B cell (primary cell): ENCODE measurements around the gene SYTL2. TPM values are rescaled to one million over a fixed set of nuclear protein-coding genes. Genes with fewer than 3 reads are reported as not detected.
"Not testable (repeated sequence)": the region's sequence is repeated elsewhere in the genome, so short reads cannot be mapped to it uniquely, and the experiment has no call there.

ENCODE experiments used
- ATAC-seq: fragments of 200-7000 bp; cut with Tn5 transposase; one replicate; pipeline ENCODE4 v1.10.0; 2021; ENCODE audit warnings: low read depth, mild to moderate bottlenecking, moderate number of reproducible peaks, moderate library complexity
- CTCF ChIA-PET: fragments of 350-600 bp; sonication (Branson Sonifier 250); formaldehyde crosslinking; loops from one replicate; lab custom pipeline; 2021; ENCODE audit warnings: antibody characterized with exemption, inconsistent platforms; lab: Charles Lee
- POLR2A ChIA-PET: fragments of 350-600 bp; sonication (Branson Sonifier 250); formaldehyde crosslinking; loops from one replicate; lab custom pipeline; 2021; ENCODE audit warnings: antibody characterized with exemption; lab: Charles Lee
- DNase-seq: peaks from one replicate; pipeline ENCODE4 v3.0.0; 2013
- H2AFZ ChIP-seq: 2 replicates; pipeline ENCODE4 v1.6.1; 2012; ENCODE audit warnings: mild to moderate bottlenecking, low read depth, low read length; ENCODE audit not compliant: insufficient read depth, poor library complexity, severe bottlenecking
- H3K27ac ChIP-seq, 2 donors: 1 replicate in 1 of 2; 2 replicates in 1 of 2; pipeline ENCODE4 v1.5.1; 2012 to 2013; ENCODE audit warnings: low read length in 2 of 2, mild to moderate bottlenecking in 2 of 2, moderate library complexity in 1 of 2
- H3K27me3 ChIP-seq, 4 experiments: fragments of 200-600 bp in 1 of 4; sonication (generic) in 1 of 4; replicated peaks in 1 of 4; 1 replicate in 2 of 4; 2 replicates in 2 of 4; pipeline versions ENCODE4 v1.6.1 to v1.7.0; 2013 to 2016; ENCODE audit warnings: low read length in 3 of 4, mild to moderate bottlenecking in 2 of 4, mixed read lengths in 1 of 4, moderate library complexity in 1 of 4; ENCODE audit not compliant: insufficient read depth in 4 of 4, control insufficient read depth in 3 of 4; ENCODE audit errors: control extremely low read depth in 1 of 4
- H3K36me3 ChIP-seq, 2 experiments: replicated peaks in 1 of 2; 1 replicate in 1 of 2; 2 replicates in 1 of 2; pipeline versions ENCODE4 v1.6.1 to v1.7.1; 2013; ENCODE audit warnings: low read length in 1 of 2; ENCODE audit not compliant: insufficient read depth in 2 of 2, control insufficient read depth in 1 of 2; ENCODE audit errors: control extremely low read depth in 1 of 2, extremely low read depth in 1 of 2
- H3K4me1 ChIP-seq, 2 donors: fragments of 200-600 bp in 1 of 2; sonication (generic) in 1 of 2; 1 replicate in 1 of 2; 2 replicates in 1 of 2; pipeline versions ENCODE4 v1.5.1 to v1.6.1; 2013 to 2017; ENCODE audit warnings: low read length in 2 of 2; ENCODE audit not compliant: control insufficient read depth in 2 of 2, insufficient read depth in 2 of 2
- H3K4me2 ChIP-seq: replicated peaks from 2 replicates; pipeline ENCODE3; 2012; ENCODE audit warnings: mild to moderate bottlenecking, low read depth, low read length; ENCODE audit not compliant: poor library complexity, severe bottlenecking
- H3K4me3 ChIP-seq, 5 experiments: fragments of 200-600 bp in 1 of 5; sonication (generic) in 1 of 5; 1 replicate in 3 of 5; 2 replicates in 2 of 5; pipeline versions ENCODE4 v1.5.1 to v1.7.0; 2011 to 2016; ENCODE audit warnings: low read length in 4 of 5, mild to moderate bottlenecking in 4 of 5, low read depth in 2 of 5, control low read depth in 1 of 5, moderate library complexity in 1 of 5; ENCODE audit not compliant: insufficient read depth in 1 of 5; ENCODE audit errors: control extremely low read depth in 1 of 5, extremely low read depth in 1 of 5
- H3K79me2 ChIP-seq: fragments of 200-600 bp; sonication (generic); one replicate; pipeline ENCODE4 v1.6.0; 2016; ENCODE audit warnings: low read length; ENCODE audit not compliant: control insufficient read depth, insufficient read depth
- H3K9ac ChIP-seq: fragments of 200-600 bp; sonication (generic); 2 replicates; pipeline ENCODE4 v1.6.1; 2017; ENCODE audit warnings: mild to moderate bottlenecking, low read length, moderate library complexity
- H3K9me3 ChIP-seq, 3 donors: one replicate each; pipeline versions ENCODE4 v1.6.1 to v1.7.1; 2013; ENCODE audit warnings: low read length in 2 of 3; ENCODE audit not compliant: control insufficient read depth in 2 of 3, insufficient read depth in 1 of 3; ENCODE audit errors: control extremely low read depth in 1 of 3
- H4K20me1 ChIP-seq: 2 replicates; pipeline ENCODE4 v1.6.0; 2012; ENCODE audit warnings: mild to moderate bottlenecking, low read length; ENCODE audit not compliant: insufficient read depth, control insufficient read depth, poor library complexity, severe bottlenecking
- H3K27ac Mint-ChIP-seq: one replicate; pipeline ENCODE4 v1.8.0; 2021; ENCODE audit warnings: mixed read lengths
- H3K27me3 Mint-ChIP-seq: one replicate; pipeline ENCODE4 v1.8.0; 2021; ENCODE audit warnings: mixed read lengths
- H3K4me1 Mint-ChIP-seq: one replicate; pipeline ENCODE4 v1.8.0; 2021; ENCODE audit warnings: mixed read lengths
- H3K4me3 Mint-ChIP-seq: one replicate; pipeline ENCODE4 v1.8.0; 2021; ENCODE audit warnings: mixed read lengths
- H3K9me3 Mint-ChIP-seq: one replicate; pipeline ENCODE4 v1.8.0; 2022; ENCODE audit warnings: mixed read lengths; ENCODE audit not compliant: insufficient read depth
- CTCF ChIP-seq: fragments of 200-600 bp; IDR thresholded peaks from one replicate; pipeline ENCODE4 v1.8.0; 2022; ENCODE audit warnings: antibody characterized with exemption, mild to moderate bottlenecking
- EZH2 ChIP-seq: IDR thresholded peaks from 2 replicates; pipeline ENCODE4 v1.6.1; 2012; ENCODE audit warnings: borderline replicate concordance, low read depth, mild to moderate bottlenecking, moderate library complexity, low read length; ENCODE audit not compliant: insufficient read depth, poor library complexity, severe bottlenecking
- WGBS: methylation state at CpG from one replicate; pipeline ENCODE4 v1.1.5; 2013; ENCODE audit warnings: missing lambda C conversion rate; ENCODE audit not compliant: insufficient coverage; 5-methylcytosine and 5-hydroxymethylcytosine counted together
- intact Hi-C: fragments of 100-400 bp; cut with micrococcal nuclease; formaldehyde crosslinking; loops from one replicate; pipeline ENCODE4 v1.10.0; 2022
- polyA plus RNA-seq: library from polyadenylated mRNA; depleted of rRNA; stranded (reverse); fragments of >200 nt; gene quantifications from 2 replicates; pipeline ENCODE4 v1.2.3, GENCODE V29; 2012
- total RNA-seq, 2 donors: library from RNA; stranded (reverse); fragments of 120-200 nt in 1 of 2; gene quantifications; 1 replicate in 1 of 2; 2 replicates in 1 of 2; pipeline versions ENCODE4 v1.2.3 to v1.2.4, GENCODE V29; 2013 to 2022

The SYTL2 gene
- total and polyA plus RNA-seq, 2 donors (not counting 1 experiment from before 2014, with no cell fraction given) = 0.86 to 2.9 TPM

GRCh38 chr11:85673393-85673792, 137.5 kb downstream of the SYTL2 start:
- no peaks in the 10 kb centered on the region for H3K4me1 ChIP-seq
- H3K4me3 ChIP-seq = no peak overlapping the region
- no peaks in the 10 kb centered on the region for H3K27me3 ChIP-seq
- intact Hi-C loops = no loop called here
- Mint-ChIP-seq H3K4me1 (no peaks in the 10 kb centered on the region), H3K27me3 (no peaks in the 10 kb centered on the region), H3K27ac (no peak overlapping the region), H3K9me3 (no peaks in the 10 kb centered on the region), H3K4me3 (no peak overlapping the region)
- no peaks in the 10 kb centered on the region for H4K20me1 ChIP-seq
- H3K36me3 ChIP-seq = no peaks in the 10 kb centered on the region
- TF ChIP-seq EZH2 (no peak), CTCF (no peak)
- no peak overlapping the region for H2AFZ ChIP-seq
- WGBS = no CpG with 5 or more reads among the region's 3 CpGs
- ATAC-seq (no peak), DNase-seq (no peak)
- H3K4me2 ChIP-seq = no peak overlapping the region
- H3K27ac ChIP-seq = no peak overlapping the region
- H3K9ac ChIP-seq = no peak overlapping the region
- ChIA-PET CTCF (no interaction called here), POLR2A (no interaction called here)
- peaks cover 0 to 3% (median 0%) of the 10 kb centered on the region in 3 donors for H3K9me3 ChIP-seq
- H3K79me2 ChIP-seq = no peaks in the 10 kb centered on the region

GRCh38 chr11:85672105-85672902, 138.6 kb downstream of the SYTL2 start:
- no peak for TF ChIP-seq EZH2
- no peak for TF ChIP-seq CTCF
- no peak overlapping the region for H3K4me3 ChIP-seq
- H3K4me1 ChIP-seq = no peaks in the 10 kb centered on the region
- Mint-ChIP-seq H3K27ac (no peak overlapping the region), H3K27me3 (no peaks in the 10 kb centered on the region), H3K9me3 (no peaks in the 10 kb centered on the region), H3K4me3 (no peak overlapping the region), H3K4me1 (no peaks in the 10 kb centered on the region)
- no peaks in the 10 kb centered on the region for H3K36me3 ChIP-seq
- ChIA-PET POLR2A (no interaction called here), CTCF (no interaction called here)
- H3K27me3 ChIP-seq = no peaks in the 10 kb centered on the region
- DNase-seq = no peak
- intact Hi-C loops = no loop called here
- H3K9ac ChIP-seq = no peak overlapping the region
- ATAC-seq = no peak
- no peak overlapping the region for H3K4me2 ChIP-seq
- H3K9me3 ChIP-seq = peaks cover 0 to 3% (median 0%) of the 10 kb centered on the region in 3 donors
- no peaks in the 10 kb centered on the region for H4K20me1 ChIP-seq
- no peaks in the 10 kb centered on the region for H3K79me2 ChIP-seq
- 89% methylated on average over 7 of the region's 8 CpGs for WGBS
- no peak overlapping the region for H3K27ac ChIP-seq
- no peak overlapping the region for H2AFZ ChIP-seq

- intact Hi-C loops, ATAC-seq, H3K79me2 ChIP-seq, H3K4me3 ChIP-seq, H3K9me3 Mint-ChIP-seq, H3K27me3 Mint-ChIP-seq, H3K27ac ChIP-seq, POLR2A ChIA-PET, H2AFZ ChIP-seq, DNase-seq, H3K27me3 ChIP-seq, H3K9me3 ChIP-seq, H3K4me1 ChIP-seq, H3K4me1 Mint-ChIP-seq, CTCF ChIA-PET, H3K36me3 ChIP-seq, H3K9ac ChIP-seq, H3K4me2 ChIP-seq, H3K4me3 Mint-ChIP-seq, H3K27ac Mint-ChIP-seq, H4K20me1 ChIP-seq: not testable (repeated sequence)
These were observed 139.8 kb downstream of the SYTL2 start for GRCh38 chr11:85670949-85671663.
